Aorta (tissue), 5 donors: ENCODE data around the gene RIBC1. TPM values are rescaled to one million over a fixed set of nuclear protein-coding genes. Genes with fewer than 3 reads are reported as not detected.
"Not testable (repeated sequence)": the region's sequence is repeated elsewhere in the genome, so short reads cannot be mapped to it uniquely, and the experiment has no call there.

Experiments used
- ATAC-seq: fragments of 200-7000 bp; cut with Tn5 transposase; one replicate; pipeline ENCODE4 v1.9.1; 2022; ENCODE audit warnings: moderate library complexity; ENCODE audit not compliant: low FRiP score
- DNase-seq, 2 donors: peaks; one replicate each; pipeline ENCODE4 v3.0.0-alpha.2; 2020
- H3K27ac ChIP-seq, 2 donors: one replicate each; pipeline ENCODE4 v1.5.1; 2013; ENCODE audit warnings: low read length in 2 of 2, mild to moderate bottlenecking in 2 of 2, moderate library complexity in 2 of 2, control low read depth in 1 of 2, inconsistent platforms in 1 of 2, low read depth in 1 of 2
- H3K27me3 ChIP-seq, 2 donors: one replicate each; pipeline ENCODE4 v1.6.1; 2013; ENCODE audit warnings: control low read depth in 1 of 2, low read length in 1 of 2, mild to moderate bottlenecking in 1 of 2, moderate library complexity in 1 of 2; ENCODE audit not compliant: insufficient read depth in 2 of 2, control insufficient read depth in 1 of 2
- H3K36me3 ChIP-seq, 2 donors: one replicate each; pipeline ENCODE4 v1.6.1; 2013; ENCODE audit warnings: control low read depth in 1 of 2, low read length in 1 of 2, mild to moderate bottlenecking in 1 of 2; ENCODE audit not compliant: insufficient read depth in 2 of 2, control insufficient read depth in 1 of 2
- H3K4me1 ChIP-seq, 2 donors: one replicate each; pipeline ENCODE4 v1.6.1; 2013; ENCODE audit warnings: low read length in 2 of 2, control low read depth in 1 of 2, mild to moderate bottlenecking in 1 of 2, moderate library complexity in 1 of 2; ENCODE audit not compliant: insufficient read depth in 2 of 2, control insufficient read depth in 1 of 2
- H3K4me3 ChIP-seq, 2 donors: one replicate each; pipeline ENCODE4 v1.5.1; 2013; ENCODE audit warnings: low read length in 2 of 2, control low read depth in 1 of 2, mild to moderate bottlenecking in 1 of 2
- H3K9me3 ChIP-seq: one replicate; pipeline ENCODE4 v1.6.1; 2013; ENCODE audit warnings: mild to moderate bottlenecking, low read length; ENCODE audit not compliant: control insufficient read depth
- WGBS, 2 donors: extraction: QIAGEN DNeasy Blood & Tissue Kit; methylation state at CpG; one replicate each; pipeline ENCODE4 v1.1.7; 2013; 5-methylcytosine and 5-hydroxymethylcytosine counted together
- intact Hi-C, 2 donors: fragments of 100-400 bp; cut with DNase I; formaldehyde crosslinking; loops; one replicate each; pipeline versions ENCODE4 v1.14.2 to v1.15.0; 2022
- polyA plus RNA-seq, 2 donors: library from polyadenylated mRNA; stranded (reverse); fragments of 200-250 nt; gene quantifications; one replicate each; pipeline ENCODE4 v1.2.3, GENCODE V29; 2013
- total RNA-seq, 2 donors: library from RNA; stranded (reverse); fragmentation: NEBNext Ultra II Directional; extraction: Animal tissue kit (Norgen Biotek cat#: 25700); gene quantifications; one replicate each; pipeline ENCODE4 v1.2.1, GENCODE V29; 2021
- donor health status: healthy with polysubstance abuse.
- donor health status: Bipolar disorder and iron deficiency.
- donor health status: DM: no; HTN: no; CAD: no.
- donor health status: DM: no; HTN: no; CAD: no.
- donor health status: DM: yes; HTN: yes; CAD: no.

RIBC1 gene
- total and polyA plus RNA-seq, 4 donors: 0.48 to 1.0 (median 0.64) TPM

DNA sequence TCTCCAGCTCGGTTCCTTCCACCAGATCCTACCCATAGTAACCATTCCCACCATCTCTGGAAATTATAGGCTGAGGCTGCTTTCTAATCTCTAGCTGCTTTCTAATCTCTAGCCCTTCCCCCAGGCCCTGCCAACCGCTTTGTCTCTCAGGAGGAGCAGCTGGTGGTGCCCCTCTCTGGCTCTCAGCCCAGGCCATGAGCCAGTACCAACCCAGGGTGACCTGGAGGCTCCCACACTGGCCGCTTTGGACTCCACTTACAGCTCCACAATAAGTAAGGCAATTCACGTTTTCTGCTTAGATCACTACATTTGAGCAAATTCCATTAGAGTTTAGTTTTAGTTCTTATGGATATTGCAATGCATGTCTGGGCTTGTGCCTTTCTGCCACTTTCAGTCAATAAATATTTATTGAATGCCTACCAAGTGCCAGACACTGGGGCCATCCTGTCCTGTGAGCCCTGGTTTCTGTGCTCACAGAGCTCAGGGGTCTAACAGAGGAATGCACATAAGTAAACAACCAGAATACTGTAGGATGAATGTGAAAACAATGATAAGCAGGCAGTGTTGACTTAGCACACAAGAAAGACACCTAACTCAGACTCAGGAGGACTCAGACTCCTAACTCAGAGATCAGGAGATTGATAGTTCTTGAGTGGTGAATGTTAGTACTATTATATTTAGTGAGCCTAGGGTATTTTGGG is 39.1 kb upstream of the RIBC1 start:
- no peak for ATAC-seq
- Histone ChIP-seq H3K36me3 (peaks cover 0 to 8% of the 10 kb centered on the region in 2 donors), H3K9me3 (no peaks in the 10 kb centered on the region), H3K27ac (no peak overlapping the region), H3K27me3 (no peaks in the 10 kb centered on the region), H3K4me1 (no peaks in the 10 kb centered on the region), H3K4me3 (no peak overlapping the region)
- WGBS, 2 donors: 66 to 88% methylated on average over 4 of the region's 4 CpGs
- intact Hi-C loops: no loop called here
- no peak for DNase-seq

GRCh38 chrX:53395605-53396298 is 26.9 kb upstream of the RIBC1 start:
- Histone ChIP-seq H3K9me3 (no peaks in the 10 kb centered on the region), H3K27ac (no peak overlapping the region), H3K27me3 (no peaks in the 10 kb centered on the region), H3K4me3 (no peak overlapping the region), H3K4me1 (no peaks in the 10 kb centered on the region), H3K36me3 (peaks cover 0 to 5% of the 10 kb centered on the region in 2 donors)
- ATAC-seq (no peak), DNase-seq (no peak)
- WGBS, 2 donors: 95 to 98% methylated on average over 2 of the region's 2 CpGs
- intact Hi-C loops: no loop called here

DNA sequence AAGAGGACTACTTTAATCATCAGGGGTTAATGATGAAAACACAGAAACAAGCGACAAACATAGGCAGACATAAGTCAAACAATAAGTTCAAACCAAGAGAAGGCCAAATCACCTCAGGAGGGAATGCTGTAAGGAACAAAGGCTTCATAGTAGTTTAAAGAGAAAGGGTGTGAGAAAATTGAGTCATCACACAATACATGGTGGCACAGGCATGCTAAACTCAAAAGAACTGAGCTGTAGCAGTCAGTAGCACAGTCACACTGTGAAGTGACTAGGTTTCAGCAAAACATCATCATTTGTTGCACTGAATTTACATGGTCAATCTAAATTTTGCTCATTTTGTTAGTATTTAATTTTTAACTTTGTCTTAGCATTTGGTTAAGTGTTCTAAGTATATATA is 24.5 kb upstream of the RIBC1 start:
- H3K4me1 ChIP-seq: no peaks in the 10 kb centered on the region
- ATAC-seq (no peak), DNase-seq (no peak)
- H3K27ac ChIP-seq: no peak overlapping the region
- WGBS, 2 donors: 90 to 100% methylated on average over 1 of the region's 1 CpG
- H3K4me3 ChIP-seq: no peak overlapping the region
- no peaks in the 10 kb centered on the region for H3K27me3 ChIP-seq
- intact Hi-C loops: no loop called here
- H3K9me3 ChIP-seq: no peaks in the 10 kb centered on the region
- H3K36me3 ChIP-seq: peaks cover 0 to 5% of the 10 kb centered on the region in 2 donors

- Histone ChIP-seq H3K9me3 (no peaks in the 10 kb centered on the region), H3K4me3 (no peak overlapping the region), H3K36me3 (peaks cover 9 to 11% of the 10 kb centered on the region in 2 donors), H3K27me3 (no peaks in the 10 kb centered on the region), H3K27ac (no peak overlapping the region), H3K4me1 (no peaks in the 10 kb centered on the region)
- intact Hi-C loops: no loop called here
- WGBS, 2 donors: 93 to 96% methylated on average over 10 of the region's 10 CpGs
- ATAC-seq: no peak
- DNase-seq: no peak
These were observed 19.1 kb upstream of the RIBC1 start for GRCh38 chrX:53403535-53403934.

- DNase-seq: no peak
- intact Hi-C loops: no loop called here
- no peaks in the 10 kb centered on the region for H3K9me3 ChIP-seq
- no peak for ATAC-seq
- H3K36me3 ChIP-seq: peaks cover 0 to 9% of the 10 kb centered on the region in 2 donors
- H3K27ac ChIP-seq: no peak overlapping the region
- WGBS, 2 donors: 91 to 93% methylated on average over 2 of the region's 2 CpGs
- H3K4me1 ChIP-seq: no peaks in the 10 kb centered on the region
- no peak overlapping the region for H3K4me3 ChIP-seq
- H3K27me3 ChIP-seq: no peaks in the 10 kb centered on the region
These were observed 10.2 kb upstream of the RIBC1 start for GRCh38 chrX:53412446-53412845.

GRCh38 chrX:53420351-53420750 is 2.3 kb upstream of the RIBC1 start:
- not testable (repeated sequence) for H3K27ac ChIP-seq, H3K27me3 ChIP-seq, H3K4me1 ChIP-seq, H3K9me3 ChIP-seq, DNase-seq, H3K36me3 ChIP-seq, ATAC-seq, H3K4me3 ChIP-seq
- intact Hi-C loops: loop anchor here in 1 of 2 donors (5.0 kb wide), 1 partner anchor 103 kb away; no protein-coding TSS in a partner anchor
- 93 to 99% methylated on average over 3 of the region's 3 CpGs for WGBS, 2 donors

GRCh38 chrX:53421125-53421524 is 1.5 kb upstream of the RIBC1 start:
- no peaks in the 10 kb centered on the region for H3K4me1 ChIP-seq
- H3K9me3 ChIP-seq: no peaks in the 10 kb centered on the region
- DNase-seq (no peak), ATAC-seq (no peak)
- WGBS, 2 donors: 27 to 51% methylated on average over 2 of the region's 2 CpGs
- H3K27ac ChIP-seq: no peak overlapping the region
- no peaks in the 10 kb centered on the region for H3K27me3 ChIP-seq
- H3K4me3 ChIP-seq: no peak overlapping the region
- intact Hi-C loops: loop anchor here in 1 of 2 donors (5.0 kb wide), 1 partner anchor 104 kb away; no protein-coding TSS in a partner anchor
- H3K36me3 ChIP-seq: no peaks in the 10 kb centered on the region

- no peak for ATAC-seq
- intact Hi-C loops: loop anchor here in 1 of 2 donors (5.0 kb wide), 1 partner anchor 104 kb away; no protein-coding TSS in a partner anchor
These were observed 944 bp upstream of the RIBC1 start for GRCh38 chrX:53421772-53422085.

More at GRCh38 chrX:53421772-53422085, 944 bp upstream of the RIBC1 start:
- no peaks in the 10 kb centered on the region for H3K9me3 ChIP-seq
- H3K27me3 ChIP-seq: no peaks in the 10 kb centered on the region
- H3K36me3 ChIP-seq: no peaks in the 10 kb centered on the region
- peak overlapping the region; percentile 77 to 83 for H3K4me3 ChIP-seq
- DNase-seq: no peak
- H3K4me1 ChIP-seq: no peaks in the 10 kb centered on the region
- WGBS, 2 donors: 0 to 3% methylated on average over 15 of the region's 15 CpGs
- H3K27ac ChIP-seq: peak overlapping the region in 1 of 2 donors; percentile 98
